HEK293T (cell line): ENCODE data around the gene BHLHE23.

Experiments used
- ARNT ChIP-seq: fragments of 450-650 bp; IDR thresholded peaks from 2 replicates; pipeline ENCODE4 v1.6.1; 2017; ENCODE audit warnings: mild to moderate bottlenecking
- FOXK2 ChIP-seq: fragments of 450-650 bp; IDR thresholded peaks from 2 replicates; pipeline ENCODE4 v1.6.1; 2016; ENCODE audit warnings: mild to moderate bottlenecking
- LEF1 ChIP-seq: fragments of 450-650 bp; IDR thresholded peaks from 2 replicates; pipeline ENCODE4 v1.6.1; 2017; ENCODE audit warnings: mild to moderate bottlenecking, borderline replicate concordance
- NFRKB ChIP-seq: fragments of 450-650 bp; IDR thresholded peaks from 2 replicates; pipeline ENCODE4 v1.6.1; 2016; ENCODE audit warnings: mild to moderate bottlenecking, moderate library complexity
- TF ChIP-seq, protein P1 (sequence below): fragments of 450-650 bp; IDR thresholded peaks from 2 replicates; pipeline ENCODE4 v1.6.1; 2016

DNA sequence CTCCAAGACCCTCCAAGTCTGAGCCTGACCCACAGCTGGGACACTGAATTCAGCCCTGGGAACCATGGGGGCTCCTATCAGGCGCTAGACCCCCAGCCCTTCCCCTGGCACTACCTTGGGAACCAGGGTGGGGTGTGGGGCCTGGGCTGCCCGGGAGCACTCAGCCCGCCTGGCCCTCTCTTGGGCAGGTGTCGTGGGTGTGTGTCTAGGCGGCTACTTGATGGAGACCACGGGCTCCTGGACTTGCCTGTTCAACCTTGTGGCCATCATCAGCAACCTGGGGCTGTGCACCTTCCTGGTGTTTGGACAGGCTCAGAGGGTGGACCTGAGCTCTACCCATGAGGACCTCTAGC lies 39.6 kb downstream of the BHLHE23 start:
- no peak for TF ChIP-seq FOXK2
- TF ChIP-seq, protein P1, sequence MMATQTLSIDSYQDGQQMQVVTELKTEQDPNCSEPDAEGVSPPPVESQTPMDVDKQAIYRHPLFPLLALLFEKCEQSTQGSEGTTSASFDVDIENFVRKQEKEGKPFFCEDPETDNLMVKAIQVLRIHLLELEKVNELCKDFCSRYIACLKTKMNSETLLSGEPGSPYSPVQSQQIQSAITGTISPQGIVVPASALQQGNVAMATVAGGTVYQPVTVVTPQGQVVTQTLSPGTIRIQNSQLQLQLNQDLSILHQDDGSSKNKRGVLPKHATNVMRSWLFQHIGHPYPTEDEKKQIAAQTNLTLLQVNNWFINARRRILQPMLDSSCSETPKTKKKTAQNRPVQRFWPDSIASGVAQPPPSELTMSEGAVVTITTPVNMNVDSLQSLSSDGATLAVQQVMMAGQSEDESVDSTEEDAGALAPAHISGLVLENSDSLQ, result no peak
- no peak for TF ChIP-seq NFRKB
- TF ChIP-seq ARNT, result no peak
- no peak for TF ChIP-seq LEF1
